WTC11 (cell line): ENCODE measurements around the gene GHR. TPM values are rescaled to one million over a fixed set of nuclear protein-coding genes. Genes with fewer than 3 reads are reported as not detected.

Source experiments
- ATAC-seq: fragments of 200-7000 bp; cut with Tn5 transposase; 2 replicates; pipeline ENCODE4 v1.10.0; 2021; ENCODE audit warnings: mild to moderate bottlenecking, moderate library complexity
- CTCF ChIA-PET: fragments of 300-600 bp; sonication (Branson Sonifier 250); formaldehyde crosslinking; loops from one replicate; lab custom pipeline; 2021; ENCODE audit warnings: antibody characterized with exemption; lab: Charles Lee
- POLR2A ChIA-PET: fragments of 350-600 bp; sonication (Branson Sonifier 250); formaldehyde crosslinking; loops from one replicate; lab custom pipeline; 2021; ENCODE audit warnings: antibody characterized with exemption; lab: Charles Lee
- DNase-seq: peaks from one replicate; pipeline ENCODE4 v3.0.0; 2021; ENCODE audit warnings: low spot score
- H3K27ac Mint-ChIP-seq: 2 replicates; pipeline ENCODE4 v1.8.0; 2021; ENCODE audit warnings: mixed read lengths
- H3K27me3 Mint-ChIP-seq: 2 replicates; pipeline ENCODE4 v1.8.0; 2021; ENCODE audit warnings: low read depth, mild to moderate bottlenecking, moderate library complexity, mixed read lengths
- H3K36me3 Mint-ChIP-seq: 2 replicates; pipeline ENCODE4 v1.8.0; 2021; ENCODE audit warnings: mixed read lengths
- H3K4me1 Mint-ChIP-seq: 2 replicates; pipeline ENCODE4 v1.8.0; 2022; ENCODE audit warnings: mixed read lengths
- H3K4me3 Mint-ChIP-seq: 2 replicates; pipeline ENCODE4 v1.8.0; 2021; ENCODE audit warnings: mild to moderate bottlenecking, moderate library complexity, mixed read lengths
- H3K9me3 Mint-ChIP-seq: 2 replicates; pipeline ENCODE4 v1.8.0; 2021; ENCODE audit warnings: mixed read lengths
- CTCF ChIP-seq: fragments of 200-600 bp; IDR thresholded peaks from 2 replicates; pipeline ENCODE4 v1.8.0; 2022; ENCODE audit warnings: antibody characterized with exemption
- E2F5 ChIP-seq: sonication (generic); formaldehyde crosslinking; IDR thresholded peaks from 2 replicates; pipeline ENCODE4 v1.8.1; 2022; ENCODE audit warnings: mild to moderate bottlenecking, moderate library complexity, missing genetic modification reagents
- GRHL2 ChIP-seq: fragments of 250-450 bp; sonication (Bioruptor Pico); IDR thresholded peaks from 2 replicates; pipeline ENCODE4 v1.8.0; 2022; ENCODE audit warnings: mild to moderate bottlenecking, moderate library complexity; ENCODE audit not compliant: insufficient replicate concordance, severe bottlenecking
- HMGA2 ChIP-seq: fragments of 250-450 bp; sonication (Bioruptor Pico); IDR thresholded peaks from 2 replicates; pipeline ENCODE4 v1.4.0; 2021; ENCODE audit warnings: mild to moderate bottlenecking, moderate library complexity
- PRDM15 ChIP-seq: sonication (generic); formaldehyde crosslinking; IDR thresholded peaks from 2 replicates; pipeline ENCODE4 v1.8.0; 2022; ENCODE audit warnings: missing genetic modification reagents
- RORB ChIP-seq: fragments of 250-450 bp; sonication (Bioruptor Pico); IDR thresholded peaks from 2 replicates; pipeline ENCODE4 v1.9.0; 2021; ENCODE audit warnings: mild to moderate bottlenecking
- SP1 ChIP-seq: sonication (generic); formaldehyde crosslinking; conservative IDR thresholded peaks from 2 replicates; pipeline ENCODE4 v1.8.1; 2022; ENCODE audit warnings: missing genetic modification reagents
- STAT6 ChIP-seq: sonication (generic); formaldehyde crosslinking; conservative IDR thresholded peaks from 2 replicates; pipeline ENCODE4 v1.8.1; 2023; ENCODE audit warnings: mild to moderate bottlenecking, low read depth, missing genetic modification reagents, moderate library complexity
- TEAD1 ChIP-seq: sonication (generic); formaldehyde crosslinking; IDR thresholded peaks from 2 replicates; pipeline ENCODE4 v1.8.0; 2022; ENCODE audit warnings: mild to moderate bottlenecking, missing genetic modification reagents
- ZNF138 ChIP-seq: sonication (generic); formaldehyde crosslinking; conservative IDR thresholded peaks from 2 replicates; pipeline ENCODE4 v1.8.1; 2022; ENCODE audit warnings: mild to moderate bottlenecking, moderate library complexity, missing genetic modification reagents
- ZNF416 ChIP-seq: fragments of 250-450 bp; sonication (Bioruptor Pico); IDR thresholded peaks from 2 replicates; pipeline ENCODE4 v1.9.0; 2021; ENCODE audit warnings: mild to moderate bottlenecking, inconsistent platforms
- total RNA-seq: library from RNA; stranded (reverse); gene quantifications from 3 replicates; pipeline ENCODE4 v1.2.3, GENCODE V29; 2021

The GHR gene
- total RNA-seq, 1 experiment from 2014 or later: 0.57 TPM

GRCh38 chr5:42621242-42621641 lies 198.0 kb downstream of the GHR start:
- H3K27ac Mint-ChIP-seq: no peak overlapping the region; the same call in 1 of the 2 replicates

More at GRCh38 chr5:42621242-42621641, 198.0 kb downstream of the GHR start:
- ChIA-PET CTCF (interaction anchor here (0.6 to 1.7 kb wide), 2 partner anchors 15 to 319 kb away, joined by 3 to 4 read pairs; no protein-coding TSS in a partner anchor), POLR2A (no interaction called here)
- Mint-ChIP-seq H3K27me3 (no peaks in the 10 kb centered on the region; the same call in 1 of the 2 replicates), H3K4me3 (no peak overlapping the region), H3K9me3 (no peaks in the 10 kb centered on the region), H3K4me1 (peaks cover 3% of the 10 kb centered on the region)
- no peak for ATAC-seq
- no peak for TF ChIP-seq GRHL2 (CRISPR knock-in tag)
- no peak for TF ChIP-seq ZNF138 (CRISPR knock-in tag)
- no peak for TF ChIP-seq SP1 (CRISPR knock-in tag)
- TF ChIP-seq RORB (CRISPR knock-in tag): no peak
- no peak for TF ChIP-seq HMGA2
- TF ChIP-seq ZNF416 (CRISPR knock-in tag): no peak
- no peak for TF ChIP-seq E2F5 (CRISPR knock-in tag)
- no peak for TF ChIP-seq CTCF
- TF ChIP-seq STAT6 (CRISPR knock-in tag): no peak
- TF ChIP-seq PRDM15 (CRISPR knock-in tag): no peak
- TF ChIP-seq TEAD1: no peak
- TF ChIP-seq, all 79 proteins: peak for 0
- DNase-seq: no peak
- no peaks in the 10 kb centered on the region for H3K36me3 Mint-ChIP-seq
